ENCODE measurements around the gene COL5A3.

Gene COL5A3

DNA sequence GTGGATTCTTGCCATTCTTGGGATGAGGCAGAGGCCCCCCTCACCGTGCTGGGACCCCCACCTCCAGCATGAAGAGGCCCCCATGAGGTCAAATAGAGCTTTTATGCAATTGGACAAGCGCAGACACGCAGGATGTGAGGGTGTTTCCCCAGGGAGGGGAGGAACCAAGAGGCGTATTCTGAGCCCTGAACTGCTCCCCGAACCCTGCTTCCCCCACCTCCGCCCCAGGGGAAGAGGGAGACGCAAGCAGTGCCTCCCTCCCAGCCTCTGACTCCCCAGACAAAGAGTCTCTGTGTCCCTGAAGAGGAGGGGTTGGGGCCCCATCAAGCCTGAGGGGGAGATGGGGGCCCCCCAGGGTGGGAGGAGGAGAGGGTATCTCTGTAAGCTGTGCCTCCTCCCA lies 1.7 kb upstream of the COL5A3 start:
- no peak for DNase-seq (ENCODE audit: low read depth in 4 of 4, low spot score in 1 of 4)

DNA sequence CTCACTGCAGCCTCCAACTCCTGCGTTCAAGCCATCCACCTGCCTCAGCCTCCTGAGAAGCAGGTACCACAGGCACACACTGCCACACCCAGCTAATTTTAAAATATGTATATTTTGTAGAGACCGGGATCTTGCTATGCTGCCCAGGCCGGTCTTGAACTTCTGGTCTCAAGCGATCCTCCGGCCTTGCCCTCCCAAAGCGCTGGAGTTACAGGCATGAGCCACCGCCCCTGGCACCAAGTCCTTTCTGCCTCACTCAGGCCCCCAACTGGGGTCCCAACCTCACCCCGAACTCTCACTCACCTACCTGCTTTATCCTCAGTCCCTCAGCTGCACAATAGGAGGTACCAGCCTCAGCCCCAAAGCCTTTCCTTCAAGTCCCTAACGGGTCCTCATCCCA lies 635 bp upstream of the COL5A3 start:
- no peak for DNase-seq (ENCODE audit: low read depth in 4 of 4, low spot score in 1 of 4)

DNA sequence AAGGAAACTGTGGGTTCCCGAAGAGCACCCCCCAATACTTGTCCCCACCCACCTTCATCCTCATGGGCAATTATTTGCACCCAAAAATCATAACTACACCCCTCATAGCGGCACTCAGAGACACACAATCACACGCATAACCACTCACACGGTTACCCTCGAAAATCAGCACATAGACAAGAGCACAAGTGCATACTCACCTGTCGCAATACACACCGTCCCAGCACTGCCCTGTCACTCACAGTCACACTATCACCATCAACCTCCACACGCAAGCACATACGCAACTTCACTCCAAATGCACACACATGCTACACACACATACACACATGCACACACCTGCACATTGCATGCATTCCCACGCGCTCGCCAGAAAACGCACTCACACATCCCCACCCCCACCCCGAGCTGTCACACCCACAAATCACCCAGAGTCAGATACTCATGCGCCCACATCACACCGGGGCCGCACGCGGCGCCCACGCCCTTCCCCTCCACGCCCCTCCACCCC lies 535 bp downstream of the COL5A3 start:
- DNase-seq (ENCODE audit: low read depth in 4 of 4, low spot score in 1 of 4): no peak

DNA sequence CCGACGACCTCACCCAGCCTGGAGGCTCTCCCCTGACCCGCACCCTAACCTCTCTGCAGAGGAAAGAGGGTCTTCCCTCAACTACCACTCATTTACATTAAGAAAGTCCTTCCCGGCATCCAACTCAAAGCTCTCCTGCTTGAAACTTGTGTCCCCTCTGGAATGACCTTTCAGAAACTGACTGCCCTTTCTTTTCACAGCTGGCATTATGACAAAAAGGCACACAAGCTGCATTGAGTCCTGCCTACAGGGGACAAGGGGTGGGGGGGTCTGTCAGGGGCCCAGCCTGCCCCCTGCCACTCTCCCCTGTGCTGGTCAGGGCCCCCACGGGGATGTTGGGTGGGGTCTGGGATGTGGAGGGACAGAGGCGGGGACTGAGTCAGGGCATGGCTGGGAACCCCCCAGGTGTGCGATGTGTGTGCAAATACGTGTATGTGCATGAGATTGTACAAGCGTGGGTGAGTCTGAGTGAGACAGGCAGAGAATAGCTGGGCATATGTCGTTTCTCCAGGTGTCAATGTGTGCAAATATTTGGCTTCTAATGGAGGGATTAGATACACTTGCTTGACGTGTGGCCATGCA lies 2.0 kb downstream of the COL5A3 start:
- DNase-seq (ENCODE audit: low read depth in 4 of 4, low spot score in 1 of 4): no peak

DNA sequence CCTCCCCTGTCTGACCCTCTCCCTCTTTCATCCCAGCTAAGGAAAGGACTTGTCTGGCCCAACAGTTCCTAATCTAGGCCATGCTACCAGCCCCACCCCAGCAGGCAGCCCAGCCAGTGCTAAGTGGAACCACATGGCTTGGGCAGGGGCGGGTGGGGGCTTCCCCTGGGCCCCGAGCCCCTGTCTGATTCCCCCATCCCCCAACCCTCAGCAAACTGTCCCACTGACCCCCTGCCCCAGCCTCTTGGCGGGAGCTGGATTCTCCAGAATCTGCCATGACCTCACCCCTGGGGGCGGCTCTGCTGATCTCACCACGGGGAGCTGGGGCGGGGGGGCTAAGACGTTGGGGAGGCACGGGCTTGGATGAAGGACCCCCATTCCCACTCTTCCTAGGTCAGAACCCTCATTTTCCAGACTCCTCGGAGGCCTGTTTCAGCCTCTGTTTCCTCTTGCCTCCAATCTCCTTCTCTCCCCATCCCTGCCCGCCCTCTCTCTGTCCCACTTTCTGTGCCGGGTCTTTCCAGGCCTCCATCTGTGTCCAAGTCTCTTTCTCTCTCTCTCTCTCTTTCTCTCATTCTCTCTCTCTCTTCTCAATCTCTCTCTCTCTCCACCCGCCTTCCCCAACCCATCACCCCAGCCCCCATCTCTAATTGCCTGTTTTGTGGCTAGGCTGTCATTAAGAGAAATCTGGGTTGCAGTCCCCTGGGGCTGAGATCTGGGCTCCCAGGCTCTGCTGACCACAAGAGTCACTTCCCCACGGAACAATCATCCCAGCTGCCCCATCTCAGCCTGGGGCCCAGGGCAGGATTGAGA lies 2.7 kb downstream of the COL5A3 start:
- no peak for DNase-seq (ENCODE audit: low read depth in 4 of 4, low spot score in 1 of 4)

DNA sequence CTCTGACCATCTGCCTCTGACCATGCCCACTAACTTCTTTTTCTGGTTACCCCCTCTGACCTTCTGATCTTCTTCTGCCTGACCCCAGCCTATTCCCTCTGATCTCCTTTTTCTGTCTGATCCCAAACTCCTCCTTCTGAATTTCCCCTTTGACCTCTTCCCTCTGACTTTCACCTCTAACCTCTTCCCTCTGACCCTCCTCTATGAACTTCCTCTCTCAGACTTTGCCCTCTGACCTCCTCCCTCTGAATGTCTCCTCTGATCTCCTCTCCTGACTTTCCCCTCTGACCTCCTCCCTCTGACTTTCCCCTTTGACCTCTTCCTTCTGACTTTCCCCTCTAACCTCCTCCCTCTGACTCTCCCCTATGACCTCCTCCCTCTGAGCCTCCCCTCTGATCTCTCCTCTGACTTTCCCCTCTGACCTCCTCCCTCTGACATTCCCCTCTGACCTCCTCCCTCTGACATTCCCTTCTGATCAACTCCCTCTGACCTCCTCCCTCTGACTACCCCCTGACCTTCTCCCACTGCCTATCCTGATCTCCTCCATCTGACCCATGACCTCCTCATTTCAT lies 3.5 kb downstream of the COL5A3 start:
- DNase-seq (ENCODE audit: low read depth in 4 of 4, low spot score in 1 of 4): no peak

DNA sequence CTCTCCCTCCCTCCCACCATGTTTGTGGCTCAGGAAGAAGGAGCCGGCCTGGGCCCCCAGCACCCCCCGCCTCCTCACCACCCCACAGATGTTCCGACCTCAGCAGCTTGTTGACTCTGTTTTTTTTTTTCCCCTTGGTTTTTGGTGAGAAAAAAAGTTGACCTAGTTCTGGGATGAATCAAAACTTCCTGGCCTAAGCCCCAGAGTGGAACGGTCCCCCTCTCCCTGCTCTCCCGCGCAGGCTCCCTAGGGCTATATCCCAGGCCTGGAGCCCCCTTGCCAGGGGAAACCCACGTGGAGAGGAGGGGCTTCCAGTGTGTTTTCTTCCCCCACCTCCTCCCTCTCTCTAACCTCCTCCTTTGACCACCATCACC lies 4.0 kb downstream of the COL5A3 start:
- no peak for DNase-seq (ENCODE audit: low read depth in 4 of 4, low spot score in 1 of 4)

DNA sequence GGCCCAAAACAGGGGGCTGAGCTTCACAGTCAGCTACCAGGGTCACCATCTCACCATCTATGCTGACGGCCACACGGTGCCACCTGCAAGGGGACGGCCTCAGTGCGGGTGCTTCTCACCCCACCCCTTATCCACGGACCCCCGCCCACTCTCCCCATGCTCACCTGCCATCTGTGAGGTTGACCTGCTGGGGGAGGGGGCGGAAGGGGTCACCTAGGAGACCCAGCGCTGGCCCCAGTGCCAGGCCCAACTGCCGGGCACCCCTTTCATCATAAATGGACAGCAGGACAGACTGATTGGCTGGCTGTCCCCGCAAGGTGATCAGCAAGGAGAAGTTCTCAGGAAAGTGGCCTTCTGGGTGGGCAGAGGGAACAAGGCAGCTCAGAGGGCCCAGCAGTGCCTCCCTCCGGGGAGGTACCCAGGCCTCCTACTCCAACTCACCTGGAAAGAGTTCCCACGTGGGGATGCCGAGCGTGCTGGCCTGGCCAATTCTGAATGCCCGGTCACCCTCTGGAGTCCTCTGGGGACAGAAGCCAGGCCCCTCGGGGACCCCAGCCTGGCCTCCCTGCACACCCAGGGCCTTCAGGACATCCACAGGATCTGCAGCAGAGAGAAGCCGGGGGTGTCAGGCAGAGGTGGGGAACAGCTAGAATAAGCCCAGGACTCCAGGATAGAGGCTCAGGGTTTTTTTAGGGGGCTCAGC lies 4.5 kb downstream of the COL5A3 start:
- DNase-seq (ENCODE audit: low read depth in 4 of 4, low spot score in 1 of 4): no peak

DNA sequence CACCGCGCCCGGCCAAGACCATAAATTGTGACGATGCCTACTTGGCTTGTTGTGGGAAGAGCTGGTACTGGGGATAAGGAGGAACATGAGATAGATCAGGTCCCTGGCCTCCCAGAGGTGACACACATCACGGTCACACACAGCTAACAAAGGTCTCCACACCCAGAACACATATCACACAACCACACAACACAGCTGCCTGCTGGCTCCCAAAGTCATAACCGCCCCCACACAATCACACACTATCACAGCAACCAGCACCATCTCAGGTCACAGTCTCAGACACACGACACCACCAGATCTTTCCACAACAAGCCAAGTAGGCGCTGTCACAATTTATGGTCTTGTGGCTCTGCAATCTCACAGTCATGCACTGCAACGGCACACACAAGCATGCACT lies 5.7 kb downstream of the COL5A3 start:
- DNase-seq (ENCODE audit: low read depth in 4 of 4, low spot score in 1 of 4): no peak

DNA sequence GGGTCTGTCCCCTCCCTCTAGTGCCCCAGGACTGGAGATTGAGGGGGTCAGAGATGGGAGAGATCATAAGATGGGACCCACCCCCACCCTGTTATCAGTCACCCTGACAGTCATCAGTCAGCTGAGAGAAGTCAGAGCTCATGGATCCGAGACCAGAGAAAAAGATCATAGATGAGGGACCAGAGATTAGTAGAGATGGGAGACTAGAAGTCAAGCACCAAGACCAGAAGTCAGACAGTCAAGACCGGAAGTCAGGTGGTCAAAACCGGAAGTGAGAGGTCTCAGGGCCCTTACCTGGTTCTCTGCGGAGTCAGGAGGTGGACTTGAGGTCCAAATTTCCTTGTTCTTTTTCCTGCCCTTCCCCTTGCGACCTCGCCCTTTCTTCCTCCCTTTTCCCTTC lies 7.0 kb downstream of the COL5A3 start:
- DNase-seq (ENCODE audit: low read depth in 4 of 4, low spot score in 1 of 4): no peak

DNA sequence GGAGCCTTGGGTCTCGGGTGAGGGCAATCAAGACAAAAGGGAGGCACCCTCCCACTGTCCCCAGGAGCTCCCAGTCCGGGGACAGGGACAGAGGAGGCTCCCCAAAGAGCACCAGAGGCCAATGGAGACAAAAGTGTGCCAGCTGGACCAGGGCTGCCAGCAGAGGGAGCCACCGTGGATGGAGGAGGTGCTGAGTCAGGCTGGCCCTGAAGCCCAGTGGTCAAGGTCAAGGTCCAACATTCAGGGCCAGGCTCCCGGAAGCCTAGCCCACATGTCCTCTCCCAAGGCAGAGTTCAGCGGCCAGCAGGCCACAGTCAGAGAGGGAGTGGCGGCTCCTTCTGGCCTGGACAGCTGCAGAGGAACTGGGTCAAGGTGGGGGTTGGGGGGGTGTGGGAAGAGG lies 8.4 kb downstream of the COL5A3 start:
- no peak for DNase-seq (ENCODE audit: low read depth in 4 of 4, low spot score in 1 of 4)

DNA sequence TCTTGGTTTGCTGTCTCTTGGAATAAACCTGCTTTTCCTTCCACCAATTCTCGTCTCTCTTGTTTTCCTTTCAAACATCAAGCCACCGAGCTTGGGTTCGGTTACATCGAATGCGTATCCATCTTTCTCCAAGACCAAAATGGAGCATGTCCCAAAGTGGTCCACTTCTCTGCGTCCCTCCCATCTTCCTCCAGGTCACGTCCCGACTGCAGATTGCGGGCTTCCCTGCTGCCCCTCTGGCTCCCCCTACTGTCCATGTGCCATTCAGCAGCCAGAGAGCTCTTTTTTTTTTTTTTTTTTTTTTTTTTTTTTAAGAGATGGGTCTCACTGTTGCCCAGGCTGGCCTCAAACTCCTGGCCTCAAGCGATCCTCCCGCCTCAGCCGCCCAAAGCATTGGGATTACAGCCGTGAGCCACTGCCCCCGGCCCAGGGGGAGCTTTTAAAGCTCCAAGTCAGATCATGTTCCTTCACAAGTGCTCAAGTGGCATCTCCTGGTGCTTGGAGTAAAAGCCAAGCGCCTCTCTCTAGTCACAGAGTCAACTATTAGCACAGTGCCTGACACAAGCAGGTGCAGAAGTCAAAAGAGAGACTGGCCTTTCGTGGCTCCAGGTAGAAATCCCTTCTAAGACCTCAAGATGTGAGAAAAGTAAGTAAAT lies 10.0 kb downstream of the COL5A3 start:
- DNase-seq (ENCODE audit: low read depth in 4 of 4, low spot score in 1 of 4): peak; percentile 35 to 56 (median 52)

DNA sequence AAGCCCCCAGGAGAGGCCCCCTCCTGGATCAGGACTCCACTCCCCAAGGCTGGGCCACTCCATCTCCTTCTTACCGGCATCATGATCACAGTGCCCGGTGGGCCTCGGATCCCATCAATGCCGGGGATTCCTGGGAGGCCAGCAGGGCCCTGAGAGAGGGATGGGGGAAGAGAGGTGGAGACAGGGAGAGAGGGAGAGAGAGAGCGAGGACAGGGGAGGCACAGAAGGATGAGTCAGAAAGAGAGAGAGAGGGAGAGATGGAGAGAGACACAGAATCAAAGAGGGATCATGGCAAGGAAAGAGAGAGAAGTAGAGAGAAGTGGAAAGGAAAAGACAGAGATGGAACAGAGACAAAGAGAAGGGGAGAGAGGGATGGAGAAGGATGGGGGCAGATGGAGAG lies 13.8 kb downstream of the COL5A3 start:
- DNase-seq (ENCODE audit: low read depth in 4 of 4, low spot score in 1 of 4): no peak

DNA sequence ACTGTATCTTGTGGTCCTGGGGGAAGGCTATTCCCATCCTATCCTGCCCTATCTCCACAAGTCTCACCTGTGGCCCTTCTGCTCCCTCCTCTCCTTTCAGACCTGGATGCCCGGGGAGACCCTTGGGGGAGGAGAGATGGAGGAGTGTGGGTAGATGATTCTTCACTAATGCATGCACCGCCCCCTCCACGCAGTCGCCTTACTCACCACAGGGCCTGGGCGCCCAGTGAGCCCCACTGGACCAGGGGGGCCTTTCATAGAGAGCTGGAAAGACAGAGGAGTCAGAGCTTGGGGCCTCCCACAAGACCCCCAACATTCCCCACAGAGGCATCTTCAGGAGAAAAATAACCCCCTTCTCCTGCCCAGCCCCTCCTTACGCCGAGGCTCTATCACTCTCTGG lies 14.3 kb downstream of the COL5A3 start:
- no peak for DNase-seq (ENCODE audit: low read depth in 4 of 4, low spot score in 1 of 4)

DNA sequence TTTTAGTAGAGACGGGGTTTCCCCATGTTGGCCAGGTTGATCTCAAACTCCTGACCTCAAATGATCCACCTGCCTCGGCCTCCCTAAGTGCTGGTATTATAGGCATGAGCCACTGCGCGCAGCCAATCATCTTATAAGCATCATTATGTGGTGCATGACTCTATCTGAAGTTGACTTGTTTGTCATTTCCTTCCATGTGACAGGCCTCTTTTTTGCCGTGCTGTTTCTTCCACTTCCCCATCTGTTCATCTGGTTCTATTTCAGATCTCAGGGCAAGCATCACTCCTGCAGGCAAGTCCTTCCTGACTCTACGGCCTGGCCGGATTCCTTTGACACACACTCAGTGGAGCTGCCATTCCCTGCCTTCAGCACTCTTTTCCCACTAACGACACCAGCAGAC lies 15.2 kb downstream of the COL5A3 start:
- DNase-seq (ENCODE audit: low read depth in 4 of 4, low spot score in 1 of 4): no peak

DNA sequence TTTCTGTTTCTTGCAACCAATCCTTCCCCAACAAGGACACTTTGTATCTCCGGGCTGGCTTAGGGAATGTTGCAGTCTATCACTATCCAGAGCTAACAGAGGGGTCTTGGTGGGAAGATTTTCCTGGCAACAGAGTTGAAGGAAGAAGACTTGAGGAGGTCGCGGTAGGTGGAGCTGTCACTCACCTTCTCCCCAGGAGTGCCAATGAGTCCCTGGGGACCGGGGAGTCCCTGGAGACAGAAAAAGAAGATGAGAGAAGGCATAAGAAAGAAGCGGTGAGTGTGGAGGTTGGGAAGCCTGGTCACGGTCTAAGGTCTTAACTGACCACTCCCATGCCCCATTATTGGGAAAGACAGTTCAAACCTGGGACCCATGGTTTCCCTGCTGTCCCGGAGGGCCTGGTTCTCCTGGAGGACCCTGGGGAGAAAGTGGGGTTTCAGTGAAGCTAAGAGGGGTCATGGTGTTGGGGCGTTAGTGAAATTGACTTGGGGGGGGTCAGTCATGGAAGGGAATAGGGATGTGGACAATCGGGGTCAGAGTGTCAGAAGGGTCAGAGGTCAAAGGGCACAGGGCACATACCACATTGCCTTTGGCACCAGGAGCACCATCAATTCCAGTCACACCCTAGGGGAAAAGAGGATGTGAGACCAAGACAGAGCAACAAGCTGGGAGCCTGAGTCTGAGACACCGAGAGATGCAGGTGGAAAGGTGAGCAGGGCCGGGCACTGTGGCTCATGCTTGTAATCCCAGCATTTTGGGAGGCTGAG lies 18.7 kb downstream of the COL5A3 start:
- DNase-seq (ENCODE audit: low read depth in 4 of 4, low spot score in 1 of 4): no peak

DNA sequence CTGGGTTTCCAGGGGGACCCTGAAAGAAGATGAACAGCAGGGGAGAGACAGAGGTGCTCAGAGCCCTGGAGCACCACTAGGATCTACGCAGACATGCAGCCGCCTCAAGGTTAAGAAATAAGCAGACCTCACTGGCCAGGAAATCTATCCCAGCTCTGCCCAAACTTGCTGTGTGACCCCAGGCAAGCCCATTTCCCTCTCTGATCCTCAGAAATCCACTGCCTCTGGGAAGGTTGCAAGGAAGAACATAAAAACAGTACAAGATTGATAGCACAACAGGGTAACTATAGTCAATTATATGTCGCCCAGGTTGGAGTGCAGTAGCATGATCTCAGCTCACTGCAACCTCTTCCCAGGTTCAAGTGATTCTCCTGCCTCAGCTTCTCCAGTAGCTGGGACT lies 20.8 kb downstream of the COL5A3 start:
- no peak for DNase-seq (ENCODE audit: low read depth in 4 of 4, low spot score in 1 of 4)

DNA sequence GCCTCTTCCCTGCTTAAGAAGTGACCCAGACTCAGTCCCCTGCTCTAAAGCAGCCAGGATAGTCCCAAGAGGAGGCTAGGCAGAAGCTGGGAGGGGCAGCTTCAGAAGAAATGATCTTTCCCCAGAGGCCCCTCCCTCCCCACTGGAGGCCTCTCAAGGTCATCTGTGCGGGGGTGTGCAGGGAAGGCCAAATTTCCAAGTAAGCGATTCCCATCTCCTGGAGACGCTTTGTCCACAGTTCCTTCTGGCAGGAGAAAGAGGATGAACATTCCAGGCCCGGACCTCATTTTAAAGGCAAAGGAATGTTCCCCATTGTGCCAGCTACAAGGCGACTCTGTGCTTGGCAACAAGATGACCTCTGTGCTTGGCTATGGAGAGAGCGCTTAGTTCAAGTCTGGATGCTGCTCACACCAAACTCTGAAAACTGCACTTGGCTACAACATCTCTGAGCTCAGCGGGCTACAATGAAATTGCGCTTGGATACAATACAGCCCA lies 23.5 kb downstream of the COL5A3 start:
- DNase-seq (ENCODE audit: low read depth in 4 of 4, low spot score in 1 of 4): no peak

DNA sequence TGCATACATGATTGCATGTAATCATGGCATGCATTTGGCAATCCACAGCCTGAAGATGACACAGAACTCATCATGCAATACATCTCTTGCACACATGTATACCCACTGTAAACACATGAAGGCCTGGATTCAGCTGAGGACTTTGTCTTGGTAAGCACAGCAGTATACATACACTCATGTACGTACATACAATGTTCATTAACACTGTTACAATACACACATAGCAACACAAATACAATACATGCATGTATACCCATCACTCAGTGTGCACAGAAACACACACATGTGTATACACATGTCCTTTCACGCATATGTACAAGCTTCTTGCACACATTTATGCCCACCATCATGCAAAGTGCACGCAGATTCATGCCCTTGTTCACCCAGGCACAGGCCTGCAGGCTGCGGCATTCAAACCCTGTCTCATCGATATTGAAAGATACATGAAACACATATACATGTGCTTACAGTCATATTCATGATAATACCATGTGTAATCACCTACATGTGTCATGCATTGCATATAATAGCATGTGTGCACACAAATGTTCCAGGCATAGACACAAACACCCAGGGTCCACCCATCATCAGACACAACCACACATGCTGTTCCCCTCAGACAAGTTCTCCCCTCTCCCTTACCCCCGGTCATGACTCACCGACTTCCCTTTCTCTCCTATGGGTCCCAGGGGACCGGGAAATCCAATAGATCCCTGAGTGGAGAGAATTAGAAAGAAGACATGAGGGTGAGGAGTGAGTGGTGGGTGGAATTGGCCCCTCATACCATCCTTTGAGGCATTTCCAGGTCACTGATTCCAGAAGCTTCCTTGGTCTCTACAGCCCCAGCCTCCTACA lies 28.7 kb downstream of the COL5A3 start:
- DNase-seq (ENCODE audit: low read depth in 4 of 4, low spot score in 1 of 4): no peak

DNA sequence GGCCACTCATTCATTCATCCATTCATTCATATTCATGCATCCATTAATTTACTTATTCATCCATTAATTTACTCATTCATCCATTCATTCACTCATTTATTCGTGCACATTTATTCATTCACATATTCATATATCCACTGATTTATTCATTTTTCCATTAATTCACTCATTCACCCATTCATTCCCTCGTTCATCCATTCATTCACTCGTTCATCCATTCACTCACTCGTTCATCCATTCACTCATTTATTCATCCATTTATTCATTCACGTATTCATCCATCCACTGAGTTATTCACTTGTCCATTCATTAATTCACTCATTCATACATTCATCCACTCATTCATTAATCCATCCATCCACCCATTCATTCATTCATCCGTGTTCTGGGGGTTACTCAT lies 38.2 kb downstream of the COL5A3 start:
- no peak for DNase-seq (ENCODE audit: low read depth in 4 of 4, low spot score in 1 of 4)

Data from stimulated activated CD4-positive, alpha-beta T cell treated with anti-CD3 and anti-CD28 coated beads, Interleukin-1b, Interleukin-23, amount 100 ng/mL, for 24 hours (primary cell).